GM11168 (cell line): ENCODE results near the gene PON3.

Experiments used
- in situ Hi-C: fragments of 300-500 bp; cut with MboI; formaldehyde crosslinking; loops from one replicate; pipeline ENCODE4 v1.12.0; 2022; ENCODE audit warnings: low sequenced_read_pairs; ENCODE audit not compliant: unreplicated experiment

Gene PON3

DNA sequence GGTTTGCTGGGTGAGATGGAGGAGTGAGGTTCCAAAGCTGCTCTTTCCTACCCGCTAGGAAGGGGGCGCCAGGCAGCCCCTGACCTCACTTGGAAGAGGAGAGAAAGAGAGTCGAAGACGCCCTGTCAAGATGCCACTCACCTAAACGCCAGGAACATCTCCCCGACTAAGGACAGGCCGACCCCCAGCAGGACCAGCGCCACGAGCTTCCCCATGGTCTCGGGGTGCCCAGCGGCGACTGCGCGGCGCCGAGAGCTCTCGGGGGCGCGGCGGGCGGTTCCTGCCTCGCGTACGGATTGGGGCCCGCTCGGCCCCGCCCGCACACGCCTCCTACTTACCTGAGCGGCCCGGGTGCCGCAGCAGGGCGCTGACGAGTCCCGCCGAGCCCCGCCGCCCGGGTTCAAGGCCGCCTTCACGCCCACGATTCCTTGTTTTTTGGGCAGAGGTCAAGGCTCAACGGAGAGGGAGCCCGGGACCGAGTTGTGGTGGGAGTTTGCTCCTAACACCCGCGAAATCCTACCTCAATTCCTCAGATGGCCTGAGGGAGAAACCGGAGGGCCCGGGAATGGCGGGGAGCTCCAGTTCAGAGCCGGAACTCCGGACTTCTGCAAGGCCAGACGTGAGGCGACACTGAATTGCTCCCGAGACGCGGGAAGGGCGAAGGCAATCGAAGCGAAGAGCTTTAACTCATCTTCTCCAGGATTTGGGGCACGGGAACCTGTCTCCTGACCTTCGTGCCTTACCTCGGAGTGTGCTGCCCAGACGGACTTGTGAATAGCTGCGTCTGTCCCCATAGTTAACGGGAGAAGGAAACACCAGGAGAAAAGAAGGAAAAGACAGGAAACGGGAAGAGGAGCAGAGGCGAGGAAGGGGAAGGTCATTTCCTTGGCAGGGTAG, at the start of gene PON3:
Gene PON3 (minus strand): TSS at position 240 of the 897 bp plus-strand sequence. CDS start 25 bp downstream, at position 215.
- in situ Hi-C loops, result no loop called here

DNA sequence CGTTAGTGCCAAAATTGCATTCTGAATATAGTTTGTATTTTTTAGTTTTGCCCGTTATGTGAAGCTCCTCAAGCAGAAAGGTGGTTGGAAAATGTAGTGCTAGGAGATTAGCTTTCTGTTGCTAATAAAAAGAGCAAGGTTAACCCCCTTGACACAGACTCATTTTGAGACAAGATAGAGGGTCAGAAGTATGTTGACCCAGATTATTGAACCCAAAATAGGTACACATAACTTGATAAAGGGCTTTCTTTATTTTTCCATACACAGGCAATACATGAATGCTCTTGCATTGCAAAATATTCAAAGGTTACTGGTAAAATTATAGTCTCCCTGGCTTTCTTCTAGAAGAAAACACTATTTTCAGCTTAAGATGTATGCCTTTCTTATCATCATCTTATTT, 48.6 kb upstream of the PON3 start:
- in situ Hi-C loops, result no loop called here

DNA sequence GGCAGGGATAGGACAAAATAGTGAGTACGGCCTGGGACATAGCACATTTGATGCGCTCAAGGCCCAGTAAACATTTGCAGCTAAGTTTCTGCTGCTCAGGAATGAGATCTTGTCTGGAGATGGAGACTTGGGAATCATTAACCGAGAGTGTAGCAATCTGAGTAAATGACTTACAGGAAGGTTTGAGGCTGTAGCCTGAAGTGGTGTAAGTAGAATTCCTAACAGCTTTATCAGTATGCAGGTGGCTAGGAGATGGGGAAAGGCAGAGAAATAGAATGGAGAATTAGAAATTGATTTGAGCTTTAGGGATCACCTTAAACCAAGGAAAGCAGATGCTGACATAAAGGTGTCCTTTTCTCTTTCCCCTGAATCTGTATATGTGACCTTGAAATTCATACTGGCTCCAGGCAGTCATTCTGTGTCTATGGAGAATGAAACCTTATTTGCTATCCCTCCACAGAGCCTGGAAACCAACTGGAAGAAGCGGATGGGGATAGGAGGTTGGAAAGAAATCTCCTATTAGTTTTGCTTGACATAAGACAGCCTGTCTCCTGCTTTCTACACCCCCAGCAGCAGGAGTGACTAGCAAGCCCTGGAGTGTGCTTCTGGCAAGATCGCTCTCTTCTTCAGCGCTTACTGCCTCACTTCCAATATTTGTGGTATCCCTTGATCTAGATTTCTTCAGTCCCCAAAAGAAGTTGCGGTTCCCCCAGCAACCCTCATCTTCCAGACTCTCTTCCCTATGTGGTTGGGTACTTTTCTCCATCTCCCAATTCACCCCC, 45.1 kb upstream of the PON3 start:
- in situ Hi-C loops, result no loop called here

DNA sequence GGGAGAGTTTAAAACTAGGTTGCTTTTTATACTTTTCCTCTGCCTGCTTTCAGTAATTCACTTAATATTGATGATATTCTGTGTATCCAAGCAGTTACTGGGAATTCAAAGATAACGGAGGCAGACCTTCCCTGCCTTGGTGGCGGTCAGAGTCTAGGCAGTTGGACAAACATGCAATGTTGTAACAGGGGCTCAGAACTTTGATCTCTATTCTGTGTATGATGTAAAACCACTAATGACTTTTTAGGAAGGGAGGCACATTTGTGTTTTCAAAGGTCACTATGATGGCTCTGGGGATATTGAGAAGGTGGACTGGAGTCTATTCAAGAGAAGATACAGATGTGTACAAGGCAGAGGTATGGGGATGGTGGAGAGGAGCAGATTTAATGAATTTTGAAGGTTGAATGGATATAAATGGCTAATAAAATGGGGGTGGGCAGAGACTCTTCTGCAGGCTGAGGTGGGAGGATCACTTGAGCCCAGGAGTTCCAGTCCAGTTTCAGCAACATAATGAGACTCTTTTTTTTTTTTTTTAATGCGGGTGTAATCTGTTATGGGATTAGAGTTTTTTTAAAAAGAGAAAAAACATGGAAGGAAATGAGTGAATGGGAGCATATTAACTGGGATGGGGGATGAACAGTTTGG, 44.3 kb upstream of the PON3 start:
- in situ Hi-C loops, result no loop called here

- in situ Hi-C loops, result no loop called here
These were observed 40.2 kb upstream of the PON3 start for GRCh38 chr7:95436407-95436806.

DNA sequence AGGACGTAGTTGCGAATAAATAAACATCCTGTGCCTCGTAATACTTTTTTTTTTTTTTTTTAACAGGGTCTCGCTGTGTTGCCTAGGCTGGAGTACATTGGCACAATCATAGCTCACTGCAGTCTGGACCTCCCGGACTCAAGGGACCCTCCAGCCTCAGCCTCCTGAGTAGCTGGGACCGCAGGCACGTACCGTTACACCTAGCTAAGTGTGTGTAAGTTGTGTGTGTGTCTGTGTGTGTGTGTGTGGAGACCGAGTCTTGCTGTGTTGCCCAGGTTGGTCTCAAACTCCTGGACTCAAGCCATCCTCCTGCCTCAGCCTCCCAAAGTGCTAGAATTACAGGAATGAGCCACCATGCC, 39.2 kb upstream of the PON3 start:
- in situ Hi-C loops, result no loop called here

- in situ Hi-C loops, result no loop called here
These were observed 38.6 kb upstream of the PON3 start, which contains the start of gene PON2 for GRCh38 chr7:95434557-95435421. Gene PON2, minus strand, starts transcription at chr7:95435028. Its CDS starts 77 bp downstream, at chr7:95434951.

- in situ Hi-C loops, result no loop called here
These were observed 37.9 kb upstream of the PON3 start for GRCh38 chr7:95433952-95434556.

DNA sequence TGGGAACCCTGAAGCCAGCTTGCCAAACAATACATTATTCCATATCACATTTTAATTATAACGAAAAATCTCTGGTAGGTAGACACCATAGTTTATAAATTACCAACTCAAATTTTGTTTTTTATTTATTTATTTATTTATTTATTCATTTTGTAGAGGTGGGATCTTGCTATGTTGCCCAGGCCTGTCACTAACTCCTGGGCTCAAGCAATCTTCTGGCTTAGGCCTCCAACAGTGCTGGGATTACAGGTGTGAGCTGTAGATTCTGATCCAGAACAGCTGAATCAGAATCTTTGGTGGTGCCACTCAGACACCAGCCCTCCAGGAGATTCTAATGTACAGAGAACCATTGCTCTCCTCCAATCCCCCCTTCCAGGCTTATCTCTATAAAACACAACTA, 37.0 kb upstream of the PON3 start:
- in situ Hi-C loops, result no loop called here

GRCh38 chr7:95432606-95433005, 36.4 kb upstream of the PON3 start:
- in situ Hi-C loops, result no loop called here

DNA sequence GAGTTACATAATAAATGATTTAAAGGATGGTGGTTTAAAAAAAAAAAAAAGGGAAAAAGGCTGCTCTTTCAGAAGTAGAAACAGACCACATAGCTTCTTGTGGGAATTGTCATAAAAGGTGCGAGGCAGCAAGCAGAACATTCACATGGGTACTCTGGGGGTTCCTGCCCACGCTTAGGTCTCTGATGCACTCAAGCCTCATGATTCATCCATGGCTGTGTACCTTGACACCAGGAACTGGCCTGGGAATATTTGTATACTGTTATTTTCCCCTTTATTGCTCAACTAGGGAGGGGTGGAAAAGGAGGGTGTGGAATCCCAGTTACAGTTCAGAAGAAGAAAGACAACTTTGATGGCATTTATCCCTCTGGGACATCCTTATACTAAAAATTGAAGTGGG, 34.7 kb upstream of the PON3 start:
- in situ Hi-C loops, result no loop called here

GRCh38 chr7:95429241-95429990, 33.2 kb upstream of the PON3 start:
- in situ Hi-C loops, result no loop called here

- in situ Hi-C loops, result no loop called here
These were observed 31.8 kb upstream of the PON3 start for GRCh38 chr7:95427914-95428516.

DNA sequence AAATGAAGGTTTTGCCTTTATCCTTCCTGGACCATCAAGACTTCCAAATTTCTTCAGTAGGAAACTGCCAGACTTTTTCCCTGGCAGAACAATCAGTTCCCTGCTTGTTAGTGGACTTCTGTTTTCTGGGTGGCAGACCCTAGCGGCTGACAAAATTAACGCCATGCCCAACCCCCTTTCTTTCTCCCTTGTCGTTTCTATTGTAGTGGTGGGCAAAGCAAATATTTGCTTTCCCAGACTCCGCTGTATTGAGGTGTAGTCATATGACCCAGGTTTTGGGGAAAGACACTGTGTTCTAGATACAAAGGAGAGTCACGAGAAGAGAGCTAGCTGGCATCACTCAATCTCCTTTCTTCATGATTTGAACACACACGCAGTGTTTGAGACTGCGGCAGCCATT, 31.0 kb upstream of the PON3 start:
- in situ Hi-C loops, result no loop called here

DNA sequence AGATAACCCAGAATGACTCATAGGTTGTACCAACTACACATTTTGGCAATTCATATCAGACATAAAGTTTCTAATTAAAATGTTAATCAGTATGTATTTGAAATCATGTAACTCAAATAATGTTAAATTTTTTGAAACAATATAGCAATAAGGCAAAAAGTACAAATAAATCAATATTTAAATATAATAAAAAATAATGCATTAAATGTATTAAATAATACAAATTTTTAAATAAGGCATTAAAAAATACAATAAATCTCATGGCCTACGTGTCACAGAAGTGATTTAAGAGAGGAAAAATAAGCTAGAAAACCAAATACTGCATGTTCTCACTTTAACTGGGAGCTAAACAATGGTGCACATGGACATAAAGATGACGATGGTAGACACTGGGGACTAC, 29.5 kb upstream of the PON3 start:
- in situ Hi-C loops, result no loop called here

- in situ Hi-C loops, result no loop called here
These were observed 28.5 kb upstream of the PON3 start for GRCh38 chr7:95424716-95425115.

- in situ Hi-C loops, result no loop called here
These were observed 25.8 kb upstream of the PON3 start for GRCh38 chr7:95421847-95422444.
